Endothelial cell of umbilical vein (primary cell): ENCODE data around the gene ATP8A1. TPM values are rescaled to one million over a fixed set of nuclear protein-coding genes. Genes with fewer than 3 reads are reported as not detected.

ENCODE experiments used
- BruUV-seq: library from RNA; stranded (reverse); fragments of 400-500 nt; replicated peaks from 2 replicates; lab custom pipeline; 2021; lab: Mats Ljungman, UMichigan
- CTCF ChIA-PET: fragments of 300-600, 350-600 bp; sonication (Branson Sonifier 250); formaldehyde crosslinking; loops from one replicate; lab custom pipeline; 2021; ENCODE audit warnings: antibody characterized with exemption, inconsistent platforms; lab: Charles Lee
- POLR2A ChIA-PET: fragments of 300-600, 350-600 bp; sonication (Branson Sonifier 250); formaldehyde crosslinking; loops from one replicate; lab custom pipeline; 2021; ENCODE audit warnings: antibody characterized with exemption, inconsistent platforms; lab: Charles Lee
- DNase-seq: peaks from one replicate; pipeline ENCODE4 v3.0.0-alpha.2; 2011; ENCODE audit warnings: low read depth, low spot score
- FAIRE-seq: peaks from 2 replicates; lab custom pipeline; 2011; peaks lifted over from hg19 to GRCh38; lab: Jason Lieb, UNC
- H2AFZ ChIP-seq: 2 replicates; pipeline ENCODE4 v1.6.0; 2012; ENCODE audit warnings: low read depth, low read length, control low read depth, inconsistent platforms
- H3K27ac ChIP-seq: 2 replicates; pipeline ENCODE4 v1.5.1; 2011; ENCODE audit warnings: low read depth, mild to moderate bottlenecking, control low read depth, low read length, moderate library complexity; ENCODE audit not compliant: insufficient read depth
- H3K27me3 ChIP-seq, 2 experiments: 2 replicates each; pipeline versions ENCODE4 v1.6.0 to v1.6.1; 2011; ENCODE audit warnings: low read length in 2 of 2, mixed read lengths in 1 of 2; ENCODE audit not compliant: control insufficient read depth in 2 of 2, insufficient read depth in 2 of 2
- H3K36me3 ChIP-seq, 2 experiments: 2 replicates in 1 of 2; 3 replicates in 1 of 2; pipeline ENCODE4 v1.5.1; 2011; ENCODE audit warnings: low read length in 2 of 2, mild to moderate bottlenecking in 1 of 2, moderate library complexity in 1 of 2; ENCODE audit not compliant: control insufficient read depth in 2 of 2, insufficient read depth in 2 of 2; ENCODE audit errors: extremely low read depth in 1 of 2
- H3K4me1 ChIP-seq: 3 replicates; pipeline ENCODE4 v1.5.1; 2011; ENCODE audit warnings: mild to moderate bottlenecking, low read length; ENCODE audit not compliant: control insufficient read depth, insufficient read depth; ENCODE audit errors: extremely low read depth
- H3K4me2 ChIP-seq: 2 replicates; pipeline ENCODE4 v1.6.1; 2011; ENCODE audit warnings: low read length, control low read depth, mixed read lengths; ENCODE audit not compliant: insufficient read depth
- H3K4me3 ChIP-seq, 3 experiments: fragments of 200-600 bp in 1 of 3; sonication (generic), shearing (Covaris generic) in 1 of 3; replicated peaks in 1 of 3; 2 replicates each; pipeline ENCODE4 v1.5.1; 2011 to 2016; ENCODE audit warnings: control low read depth in 3 of 3, low read length in 3 of 3, mild to moderate bottlenecking in 2 of 3, inconsistent platforms in 1 of 3, low read depth in 1 of 3, moderate library complexity in 1 of 3; ENCODE audit not compliant: insufficient read depth in 1 of 3
- H3K79me2 ChIP-seq: 2 replicates; pipeline ENCODE4 v1.6.0; 2012; ENCODE audit warnings: low read length, inconsistent platforms; ENCODE audit not compliant: control insufficient read depth, insufficient read depth
- H3K9ac ChIP-seq: replicated peaks from 2 replicates; pipeline ENCODE3; 2011; ENCODE audit warnings: low read length, control low read depth; ENCODE audit not compliant: insufficient read depth; ENCODE audit errors: extremely low read depth
- H3K9me1 ChIP-seq: replicated peaks from 3 replicates; pipeline ENCODE4 v1.6.0; 2011; ENCODE audit warnings: mild to moderate bottlenecking, low read length; ENCODE audit not compliant: control insufficient read depth, insufficient read depth; ENCODE audit errors: extremely low read depth
- H3K9me3 ChIP-seq: replicated peaks from 2 replicates; pipeline ENCODE4 v1.5.1; 2012; ENCODE audit warnings: low read length, inconsistent platforms; ENCODE audit not compliant: control insufficient read depth, insufficient read depth
- H4K20me1 ChIP-seq: replicated peaks from 2 replicates; pipeline ENCODE3; 2011; ENCODE audit warnings: mild to moderate bottlenecking, low read length; ENCODE audit not compliant: control insufficient read depth, insufficient read depth; ENCODE audit errors: extremely low read depth
- EZH2 ChIP-seq: IDR thresholded peaks from 2 replicates; pipeline ENCODE4 v1.6.1; 2012; ENCODE audit warnings: borderline replicate concordance, low read depth, mild to moderate bottlenecking, moderate library complexity, low read length, inconsistent platforms; ENCODE audit not compliant: severe bottlenecking
- FOS ChIP-seq: IDR thresholded peaks from 2 replicates; pipeline ENCODE4 v1.6.1; 2011; ENCODE audit warnings: mild to moderate bottlenecking, low read length, moderate library complexity, borderline replicate concordance; ENCODE audit not compliant: insufficient read depth
- GATA2 ChIP-seq: IDR thresholded peaks from 2 replicates; pipeline ENCODE4 v1.7.0; 2011; ENCODE audit warnings: low read depth, mild to moderate bottlenecking, moderate library complexity, mixed read lengths, low read length; ENCODE audit not compliant: insufficient read length, insufficient read depth
- JUN ChIP-seq: IDR thresholded peaks from 2 replicates; pipeline ENCODE4 v1.6.1; 2011; ENCODE audit warnings: borderline replicate concordance, low read depth; ENCODE audit not compliant: insufficient read length, insufficient read depth
- MYC ChIP-seq: IDR thresholded peaks from one replicate; pipeline ENCODE4 v1.6.1; 2011; ENCODE audit warnings: mild to moderate bottlenecking, low read depth, low read length
- POLR2A ChIP-seq: IDR thresholded peaks from 2 replicates; pipeline ENCODE4 v1.6.1; 2012; ENCODE audit warnings: low read depth, mild to moderate bottlenecking, control low read depth, low read length
- POLR2AphosphoS5 ChIP-seq: IDR thresholded peaks from 2 replicates; pipeline ENCODE4 v1.6.1; 2012; ENCODE audit warnings: low read depth, mild to moderate bottlenecking, control low read depth, low read length, moderate library complexity; ENCODE audit not compliant: insufficient read depth
- dilution Hi-C: fragments of 300-500 bp; cut with MboI; formaldehyde crosslinking; loops from one replicate; pipeline ENCODE4 v1.15.0; 2019; ENCODE audit warnings: low sequenced_read_pairs; ENCODE audit not compliant: extremely low pct_ligation_motif_present
- intact Hi-C: fragments of 100-400 bp; cut with micrococcal nuclease; formaldehyde crosslinking; loops from one replicate; pipeline ENCODE4 v1.10.0; 2022
- polyA plus RNA-seq, 4 experiments: library from polyadenylated mRNA; depleted of rRNA in 3 of 4; stranded (reverse) in 3 of 4; unstranded in 1 of 4; fragments of >200 nt; gene quantifications; 2 replicates each; pipeline versions ENCODE4 v1.2.1 to v1.2.3, GENCODE V29; 2011 to 2012; ENCODE audit warnings: missing spikeins in 1 of 4
- total RNA-seq: library from RNA; stranded (reverse); gene quantifications from 2 replicates; pipeline ENCODE4 v1.2.3, GENCODE V29; 2021
- TF ChIP-seq, protein P1 (sequence below), 2 donors: IDR thresholded peaks; 1 replicate in 1 of 2; 2 replicates in 1 of 2; pipeline ENCODE4 v1.5.1; 2011; ENCODE audit warnings: low read length in 2 of 2, mild to moderate bottlenecking in 2 of 2, moderate library complexity in 2 of 2, control low read depth in 1 of 2, inconsistent platforms in 1 of 2, low read depth in 1 of 2; ENCODE audit not compliant: insufficient read depth in 1 of 2; ENCODE audit errors: extremely low read depth in 1 of 2
- TF ChIP-seq, protein P2 (sequence below): IDR thresholded peaks from 2 replicates; pipeline ENCODE4 v1.6.1; 2011; ENCODE audit not compliant: insufficient read depth, insufficient read length

ATP8A1 gene
- total and polyA plus RNA-seq, 2 donors (not counting 3 experiments of a cell fraction or from before 2014, with no cell fraction given): 0.97 to 11.5 TPM

DNA sequence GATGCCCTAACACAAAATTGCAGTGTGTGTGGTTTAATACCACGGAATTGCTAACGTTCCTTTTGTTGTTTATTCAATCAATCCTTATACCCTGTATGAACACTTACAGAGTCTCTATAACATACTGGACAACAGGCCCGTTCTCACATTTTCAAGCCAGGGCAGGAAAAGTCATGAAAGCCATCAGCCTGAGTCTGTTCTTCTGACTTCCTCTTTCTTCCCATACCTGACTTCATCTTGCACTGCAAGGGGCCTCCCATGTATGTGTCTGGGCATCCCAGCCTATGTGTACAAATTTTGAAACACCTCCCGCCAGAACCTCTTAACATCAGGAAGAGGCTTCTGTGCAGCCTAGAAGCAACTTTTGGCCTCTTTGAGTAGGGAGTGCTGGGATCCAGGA, 264.5 kb downstream of the ATP8A1 start:
- no peak for DNase-seq
- H3K4me2 ChIP-seq: no peak overlapping the region
- no peaks in the 10 kb centered on the region for H3K9me1 ChIP-seq
- H3K4me1 ChIP-seq: peaks cover 5% of the 10 kb centered on the region
- FAIRE-seq: no peak
- H3K9ac ChIP-seq: no peak overlapping the region
- intact Hi-C loops (no loop called here), dilution Hi-C loops (no loop called here)
- no peak for TF ChIP-seq POLR2A
- TF ChIP-seq MYC: no peak
- TF ChIP-seq, protein P1, sequence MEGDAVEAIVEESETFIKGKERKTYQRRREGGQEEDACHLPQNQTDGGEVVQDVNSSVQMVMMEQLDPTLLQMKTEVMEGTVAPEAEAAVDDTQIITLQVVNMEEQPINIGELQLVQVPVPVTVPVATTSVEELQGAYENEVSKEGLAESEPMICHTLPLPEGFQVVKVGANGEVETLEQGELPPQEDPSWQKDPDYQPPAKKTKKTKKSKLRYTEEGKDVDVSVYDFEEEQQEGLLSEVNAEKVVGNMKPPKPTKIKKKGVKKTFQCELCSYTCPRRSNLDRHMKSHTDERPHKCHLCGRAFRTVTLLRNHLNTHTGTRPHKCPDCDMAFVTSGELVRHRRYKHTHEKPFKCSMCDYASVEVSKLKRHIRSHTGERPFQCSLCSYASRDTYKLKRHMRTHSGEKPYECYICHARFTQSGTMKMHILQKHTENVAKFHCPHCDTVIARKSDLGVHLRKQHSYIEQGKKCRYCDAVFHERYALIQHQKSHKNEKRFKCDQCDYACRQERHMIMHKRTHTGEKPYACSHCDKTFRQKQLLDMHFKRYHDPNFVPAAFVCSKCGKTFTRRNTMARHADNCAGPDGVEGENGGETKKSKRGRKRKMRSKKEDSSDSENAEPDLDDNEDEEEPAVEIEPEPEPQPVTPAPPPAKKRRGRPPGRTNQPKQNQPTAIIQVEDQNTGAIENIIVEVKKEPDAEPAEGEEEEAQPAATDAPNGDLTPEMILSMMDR (IDR thresholded peaks at IDR 0.05; ENCODE audit: extremely low read depth in 1 of 2, insufficient read depth in 1 of 2, low read depth in 1 of 2, low read length in 2 of 2): no peak
- TF ChIP-seq EZH2: no peak
- no peak for TF ChIP-seq POLR2AphosphoS5
- no peak for TF ChIP-seq JUN
- TF ChIP-seq, protein P2, sequence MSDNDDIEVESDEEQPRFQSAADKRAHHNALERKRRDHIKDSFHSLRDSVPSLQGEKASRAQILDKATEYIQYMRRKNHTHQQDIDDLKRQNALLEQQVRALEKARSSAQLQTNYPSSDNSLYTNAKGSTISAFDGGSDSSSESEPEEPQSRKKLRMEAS: no peak
- TF ChIP-seq FOS: no peak
- no peak for TF ChIP-seq GATA2
- no peak overlapping the region for H2AFZ ChIP-seq
- no peaks in the 10 kb centered on the region for H3K9me3 ChIP-seq
- BruUV-seq: no TSS peak
- H3K79me2 ChIP-seq: no peaks in the 10 kb centered on the region
- POLR2A ChIA-PET: no interaction called here
- no peak overlapping the region for H3K4me3 ChIP-seq
- no peaks in the 10 kb centered on the region for H4K20me1 ChIP-seq
- H3K27ac ChIP-seq: no peak overlapping the region
- H3K36me3 ChIP-seq: no peaks in the 10 kb centered on the region
- no peaks in the 10 kb centered on the region for H3K27me3 ChIP-seq
- CTCF ChIA-PET: no interaction called here
